ENCODE results near the gene BCL6. TPM values are rescaled to one million over a fixed set of nuclear protein-coding genes. Genes with fewer than 3 reads are reported as not detected.

BCL6 gene
- total and polyA plus RNA-seq, 9 of the 15 experiments (the other 6 are each of a cell fraction or from before 2014, with no cell fraction given) = 0.08 to 3.5 (median 1.6) TPM

- TF ChIP-seq E2F6 (IDR thresholded peaks at IDR 0.05; ENCODE audit: borderline replicate concordance in 1 of 2, extremely low read depth in 1 of 2, insufficient read depth in 1 of 2, insufficient read length in 1 of 2, low read depth in 1 of 2, low read length in 1 of 2, poor library complexity in 1 of 2, severe bottlenecking in 1 of 2) = peak in 1 of 2 experiments; percentile 16
- TF ChIP-seq PATZ1 (CRISPR knock-in tag; IDR thresholded peaks at IDR 0.05; ENCODE audit: borderline replicate concordance) = no peak
- TF ChIP-seq ZNF347 (CRISPR knock-in tag; IDR thresholded peaks at IDR 0.05; ENCODE audit: low read depth) = no peak
- no peak for TF ChIP-seq ZNF764 (CRISPR knock-in tag; IDR thresholded peaks at IDR 0.05; ENCODE audit: low read depth)
- TF ChIP-seq TCF15 (CRISPR knock-in tag; IDR thresholded peaks at IDR 0.05) = no peak
- no peak for TF ChIP-seq SMAD1 (IDR thresholded peaks at IDR 0.05; ENCODE audit: low read depth, low read length, partially characterized antibody)
- TF ChIP-seq TAF7 (tag; IDR thresholded peaks at IDR 0.05) = no peak; the same call in 1 of the 2 replicates
- peak in 1 of 2 experiments; percentile 13; a peak in 1 of 4 replicates for TF ChIP-seq SIN3A (IDR thresholded peaks at IDR 0.05; ENCODE audit: borderline replicate concordance in 2 of 2, control insufficient read depth in 1 of 2, low read depth in 2 of 2, low read length in 2 of 2)
- TF ChIP-seq FOXP4 (CRISPR knock-in tag; IDR thresholded peaks at IDR 0.05; ENCODE audit: borderline replicate concordance) = no peak
Observed at GRCh38 chr3:187744169-187745151, 808 bp downstream of the BCL6 start (continued).
